Liver (tissue), 9 donors: ENCODE results near the gene PRDM5. TPM values are rescaled to one million over a fixed set of nuclear protein-coding genes. Genes with fewer than 3 reads are reported as not detected.
"Not testable (repeated sequence)": the region's sequence is repeated elsewhere in the genome, so short reads cannot be mapped to it uniquely, and the experiment has no call there.

Source experiments
- DNase-seq: peaks from one replicate; pipeline ENCODE4 v3.0.0-alpha.2; 2017; ENCODE audit warnings: low spot score
- H3K27ac ChIP-seq, 2 donors: one replicate each; pipeline ENCODE4 v1.7.0; 2013; ENCODE audit warnings: inconsistent platforms in 2 of 2, low read length in 2 of 2, control low read depth in 1 of 2, low read depth in 1 of 2, mild to moderate bottlenecking in 1 of 2
- H3K27me3 ChIP-seq, 4 donors: one replicate each; pipeline versions ENCODE4 v1.6.1 to v1.7.0; 2013; ENCODE audit warnings: low read length in 3 of 4, inconsistent platforms in 1 of 4, mild to moderate bottlenecking in 1 of 4, moderate library complexity in 1 of 4; ENCODE audit not compliant: control insufficient read depth in 4 of 4, insufficient read depth in 4 of 4
- H3K36me3 ChIP-seq, 4 donors: one replicate each; pipeline versions ENCODE4 v1.6.1 to v1.7.0; 2013; ENCODE audit warnings: low read length in 3 of 4, mild to moderate bottlenecking in 3 of 4, low read depth in 1 of 4, moderate library complexity in 1 of 4; ENCODE audit not compliant: control insufficient read depth in 4 of 4, insufficient read depth in 3 of 4
- H3K4me1 ChIP-seq, 4 donors: one replicate each; pipeline versions ENCODE4 v1.6.1 to v1.7.0; 2013; ENCODE audit warnings: low read length in 3 of 4, mild to moderate bottlenecking in 3 of 4, moderate library complexity in 1 of 4; ENCODE audit not compliant: control insufficient read depth in 4 of 4, insufficient read depth in 4 of 4
- H3K4me3 ChIP-seq, 3 donors: one replicate each; pipeline versions ENCODE4 v1.6.1 to v1.7.0; 2013; ENCODE audit warnings: low read length in 3 of 3, control low read depth in 1 of 3, low read depth in 1 of 3, mild to moderate bottlenecking in 1 of 3
- H3K9ac ChIP-seq, 2 donors: one replicate each; pipeline ENCODE4 v1.7.0; 2013; ENCODE audit warnings: low read length in 2 of 2, mild to moderate bottlenecking in 2 of 2, moderate library complexity in 2 of 2, control low read depth in 1 of 2, low read depth in 1 of 2
- H3K9me3 ChIP-seq, 4 donors: one replicate each; pipeline versions ENCODE4 v1.6.1 to v1.7.0; 2013; ENCODE audit warnings: low read length in 3 of 4; ENCODE audit not compliant: control insufficient read depth in 4 of 4
- ATF3 ChIP-seq: IDR thresholded peaks from 2 replicates; pipeline ENCODE4 v1.6.1; 2016; ENCODE audit warnings: antibody characterized with exemption
- EGR1 ChIP-seq, 2 donors: IDR thresholded peaks; 2 replicates each; pipeline ENCODE4 v1.6.1; 2016 to 2018; ENCODE audit warnings: antibody characterized with exemption in 2 of 2, low read depth in 2 of 2
- FOXA1 ChIP-seq: IDR thresholded peaks from 2 replicates; pipeline ENCODE4 v1.6.1; 2016; ENCODE audit warnings: antibody characterized with exemption
- FOXA2 ChIP-seq: IDR thresholded peaks from 2 replicates; pipeline ENCODE4 v1.6.1; 2016; ENCODE audit warnings: antibody characterized with exemption
- HNF4A ChIP-seq, 2 donors: conservative IDR thresholded peaks; 2 replicates each; pipeline ENCODE4 v1.6.1; 2016; ENCODE audit warnings: antibody characterized with exemption in 2 of 2, mild to moderate bottlenecking in 2 of 2
- HNF4G ChIP-seq: IDR thresholded peaks from 2 replicates; pipeline ENCODE4 v1.6.1; 2016; ENCODE audit warnings: antibody characterized with exemption
- JUND ChIP-seq, 2 donors: IDR thresholded peaks; 2 replicates each; pipeline ENCODE4 v1.6.1; 2016; ENCODE audit warnings: antibody characterized with exemption in 2 of 2
- NR2F2 ChIP-seq: IDR thresholded peaks from 2 replicates; pipeline ENCODE4 v1.6.1; 2016; ENCODE audit warnings: antibody characterized with exemption
- RAD21 ChIP-seq, 2 donors: IDR thresholded peaks; 2 replicates each; pipeline ENCODE4 v1.6.1; 2016; ENCODE audit warnings: antibody characterized with exemption in 2 of 2, mild to moderate bottlenecking in 2 of 2
- REST ChIP-seq: IDR thresholded peaks from 2 replicates; pipeline ENCODE4 v1.6.1; 2016; ENCODE audit warnings: antibody characterized with exemption, mild to moderate bottlenecking
- RXRA ChIP-seq, 2 donors: IDR thresholded peaks; 2 replicates each; pipeline ENCODE4 v1.6.1; 2017 to 2018; ENCODE audit warnings: antibody characterized with exemption in 2 of 2, mild to moderate bottlenecking in 1 of 2
- SP1 ChIP-seq: IDR thresholded peaks from 2 replicates; pipeline ENCODE4 v1.6.1; 2018; ENCODE audit warnings: antibody characterized with exemption, mild to moderate bottlenecking
- TAF1 ChIP-seq: conservative IDR thresholded peaks from 2 replicates; pipeline ENCODE4 v1.6.1; 2016; ENCODE audit warnings: antibody characterized with exemption, mild to moderate bottlenecking
- YY1 ChIP-seq: IDR thresholded peaks from 2 replicates; pipeline ENCODE4 v1.6.1; 2016; ENCODE audit warnings: antibody characterized with exemption, mild to moderate bottlenecking
- ZBTB33 ChIP-seq: IDR thresholded peaks from 2 replicates; pipeline ENCODE4 v1.6.1; 2016; ENCODE audit warnings: antibody characterized with exemption
- WGBS: extraction: QIAGEN DNeasy Blood & Tissue Kit; methylation state at CpG from one replicate; pipeline ENCODE4 v1.1.7; 2013; 5-methylcytosine and 5-hydroxymethylcytosine counted together
- polyA plus RNA-seq, 2 donors: library from polyadenylated mRNA; stranded (reverse) in 1 of 2; unstranded in 1 of 2; fragments of 200-250 nt in 1 of 2; fragments of >200 nt in 1 of 2; fragmentation: Nextera tagmentation in 1 of 2; extraction: Ambion mirVana in 1 of 2; gene quantifications; one replicate each; pipeline versions ENCODE4 v1.2.1 to v1.2.3, GENCODE V29; 2013 to 2015
- total RNA-seq, 2 donors: library from RNA; depleted of rRNA; stranded (reverse); fragments of >200 nt; gene quantifications; one replicate each; pipeline ENCODE4 v1.2.3, GENCODE V29; 2014
- donor health status: healthy.
- donor health status: healthy.
- donor health status: healthy.
- donor health status: healthy.
- donor health status: healthy.

Gene PRDM5
- total and polyA plus RNA-seq, 4 donors = 0.17 to 4.0 (median 1.1) TPM

- no peak for TF ChIP-seq ZBTB33
These were observed 168.7 kb downstream of the PRDM5 start (continued) for GRCh38 chr4:120753854-120754253.

GRCh38 chr4:120750152-120750525, 172.4 kb downstream of the PRDM5 start:
- DNase-seq = no peak
- Histone ChIP-seq H3K9ac (no peak overlapping the region), H3K27ac (no peak overlapping the region), H3K9me3 (peaks cover 0 to 7% (median 4%) of the 10 kb centered on the region in 4 donors), H3K4me3 (no peak overlapping the region), H3K4me1 (no peaks in the 10 kb centered on the region), H3K27me3 (no peaks in the 10 kb centered on the region), H3K36me3 (no peaks in the 10 kb centered on the region)
- WGBS = 98% methylated on average over 5 of the region's 5 CpGs
- TF ChIP-seq ZBTB33 = no peak
- TF ChIP-seq FOXA2 = no peak

- Histone ChIP-seq H3K9ac (no peak overlapping the region), H3K9me3 (peaks cover 0 to 7% (median 4%) of the 10 kb centered on the region in 4 donors), H3K4me1 (no peaks in the 10 kb centered on the region), H3K4me3 (no peak overlapping the region), H3K27ac (no peak overlapping the region), H3K27me3 (no peaks in the 10 kb centered on the region), H3K36me3 (no peaks in the 10 kb centered on the region)
- WGBS = 84% methylated on average over 6 of the region's 6 CpGs
- DNase-seq = no peak
- TF ChIP-seq FOXA2 (no peak), TAF1 (no peak), RAD21 (IDR thresholded peaks at IDR 0.05) (no peak), SP1 (no peak), YY1 (no peak), ZBTB33 (no peak), REST (no peak), HNF4G (no peak), ATF3 (no peak), HNF4A (conservative IDR thresholded peaks at IDR 0.05) (no peak), FOXA1 (no peak), JUND (IDR thresholded peaks at IDR 0.05) (no peak), NR2F2 (no peak), EGR1 (IDR thresholded peaks at IDR 0.05; ENCODE audit: low read depth in 2 of 2) (no peak), RXRA (IDR thresholded peaks at IDR 0.05) (no peak)
These were observed 172.9 kb downstream of the PRDM5 start for GRCh38 chr4:120749445-120750151.

- not testable (repeated sequence) for H3K9me3 ChIP-seq, H3K9ac ChIP-seq, H3K27me3 ChIP-seq, H3K4me3 ChIP-seq, DNase-seq, H3K36me3 ChIP-seq, H3K27ac ChIP-seq, H3K4me1 ChIP-seq
- WGBS = 84% methylated on average over 9 of the region's 9 CpGs
These were observed 180.9 kb downstream of the PRDM5 start for GRCh38 chr4:120741636-120742035.
